WTC11 (cell line): Measurements from ENCODE around the gene FBXL13. TPM values are rescaled to one million over a fixed set of nuclear protein-coding genes. Genes with fewer than 3 reads are reported as not detected.
"Not testable (repeated sequence)": the region's sequence is repeated elsewhere in the genome, so short reads cannot be mapped to it uniquely, and the experiment has no call there.

Source experiments
- ATAC-seq: fragments of 200-7000 bp; cut with Tn5 transposase; 2 replicates; pipeline ENCODE4 v1.10.0; 2021; ENCODE audit warnings: mild to moderate bottlenecking, moderate library complexity
- CTCF ChIA-PET: fragments of 300-600 bp; sonication (Branson Sonifier 250); formaldehyde crosslinking; loops from one replicate; lab custom pipeline; 2021; ENCODE audit warnings: antibody characterized with exemption; lab: Charles Lee
- POLR2A ChIA-PET: fragments of 350-600 bp; sonication (Branson Sonifier 250); formaldehyde crosslinking; loops from one replicate; lab custom pipeline; 2021; ENCODE audit warnings: antibody characterized with exemption; lab: Charles Lee
- DNase-seq: peaks from one replicate; pipeline ENCODE4 v3.0.0; 2021; ENCODE audit warnings: low spot score
- H3K27ac Mint-ChIP-seq: 2 replicates; pipeline ENCODE4 v1.8.0; 2021; ENCODE audit warnings: mixed read lengths
- H3K27me3 Mint-ChIP-seq: 2 replicates; pipeline ENCODE4 v1.8.0; 2021; ENCODE audit warnings: low read depth, mild to moderate bottlenecking, moderate library complexity, mixed read lengths
- H3K36me3 Mint-ChIP-seq: 2 replicates; pipeline ENCODE4 v1.8.0; 2021; ENCODE audit warnings: mixed read lengths
- H3K4me1 Mint-ChIP-seq: 2 replicates; pipeline ENCODE4 v1.8.0; 2022; ENCODE audit warnings: mixed read lengths
- H3K4me3 Mint-ChIP-seq: 2 replicates; pipeline ENCODE4 v1.8.0; 2021; ENCODE audit warnings: mild to moderate bottlenecking, moderate library complexity, mixed read lengths
- H3K9me3 Mint-ChIP-seq: 2 replicates; pipeline ENCODE4 v1.8.0; 2021; ENCODE audit warnings: mixed read lengths
- CREB1 ChIP-seq: sonication (generic); formaldehyde crosslinking; IDR thresholded peaks from 2 replicates; pipeline ENCODE4 v1.8.0; 2023; ENCODE audit warnings: mild to moderate bottlenecking, missing genetic modification reagents
- ELF4 ChIP-seq: sonication (generic); formaldehyde crosslinking; IDR thresholded peaks from 2 replicates; pipeline ENCODE4 v1.8.1; 2022; ENCODE audit warnings: low read depth, mild to moderate bottlenecking, moderate library complexity, missing genetic modification reagents
- EMX1 ChIP-seq: fragments of 250-450 bp; sonication (Bioruptor Pico); IDR thresholded peaks from 2 replicates; pipeline ENCODE4 v1.8.0; 2021; ENCODE audit warnings: mild to moderate bottlenecking
- GABPB1 ChIP-seq: sonication (generic); formaldehyde crosslinking; IDR thresholded peaks from 2 replicates; pipeline ENCODE4 v1.8.1; 2023; ENCODE audit warnings: mild to moderate bottlenecking, missing genetic modification reagents
- GRHL2 ChIP-seq: fragments of 250-450 bp; sonication (Bioruptor Pico); IDR thresholded peaks from 2 replicates; pipeline ENCODE4 v1.8.0; 2022; ENCODE audit warnings: mild to moderate bottlenecking, moderate library complexity; ENCODE audit not compliant: insufficient replicate concordance, severe bottlenecking
- HMGA2 ChIP-seq: fragments of 250-450 bp; sonication (Bioruptor Pico); IDR thresholded peaks from 2 replicates; pipeline ENCODE4 v1.4.0; 2021; ENCODE audit warnings: mild to moderate bottlenecking, moderate library complexity
- KAT7 ChIP-seq: sonication (generic); formaldehyde crosslinking; IDR thresholded peaks from 2 replicates; pipeline ENCODE4 v1.8.1; 2023; ENCODE audit warnings: missing genetic modification reagents, mild to moderate bottlenecking, borderline replicate concordance
- MXD4 ChIP-seq: fragments of 250-450 bp; sonication (Bioruptor Pico); IDR thresholded peaks from 2 replicates; pipeline ENCODE4 v1.8.0; 2021; ENCODE audit warnings: mild to moderate bottlenecking, moderate library complexity, borderline replicate concordance
- MYBL2 ChIP-seq: sonication (generic); formaldehyde crosslinking; IDR thresholded peaks from 2 replicates; pipeline ENCODE4 v1.8.1; 2023; ENCODE audit warnings: mild to moderate bottlenecking, moderate library complexity, missing genetic modification reagents
- NR1H2 ChIP-seq: sonication (generic); formaldehyde crosslinking; IDR thresholded peaks from 2 replicates; pipeline ENCODE4 v1.9.0; 2021; ENCODE audit warnings: mild to moderate bottlenecking, moderate library complexity, missing genetic modification reagents
- NR2C2 ChIP-seq: sonication (generic); formaldehyde crosslinking; IDR thresholded peaks from 2 replicates; pipeline ENCODE4 v1.8.0; 2022; ENCODE audit warnings: mild to moderate bottlenecking, missing genetic modification reagents
- NR3C1 ChIP-seq: sonication (generic); formaldehyde crosslinking; conservative IDR thresholded peaks from 2 replicates; pipeline ENCODE4 v1.8.1; 2023; ENCODE audit warnings: low read depth, mild to moderate bottlenecking, missing genetic modification reagents
- RELA ChIP-seq: sonication (generic); formaldehyde crosslinking; IDR thresholded peaks from 2 replicates; pipeline ENCODE4 v1.8.1; 2022; ENCODE audit warnings: missing genetic modification reagents, mild to moderate bottlenecking, borderline replicate concordance
- TCF7 ChIP-seq: sonication (generic); formaldehyde crosslinking; IDR thresholded peaks from 2 replicates; pipeline ENCODE4 v1.8.0; 2022; ENCODE audit warnings: mild to moderate bottlenecking, low read depth, missing genetic modification reagents, moderate library complexity
- TEAD1 ChIP-seq: sonication (generic); formaldehyde crosslinking; IDR thresholded peaks from 2 replicates; pipeline ENCODE4 v1.8.0; 2022; ENCODE audit warnings: mild to moderate bottlenecking, missing genetic modification reagents
- ZNF121 ChIP-seq: sonication (generic); formaldehyde crosslinking; IDR thresholded peaks from 2 replicates; pipeline ENCODE4 v1.8.0; 2023; ENCODE audit warnings: missing genetic modification reagents
- ZNF263 ChIP-seq: sonication (generic); formaldehyde crosslinking; IDR thresholded peaks from 2 replicates; pipeline ENCODE4 v1.8.1; 2022; ENCODE audit warnings: low read depth, mild to moderate bottlenecking, moderate library complexity, missing genetic modification reagents
- total RNA-seq: library from RNA; stranded (reverse); gene quantifications from 3 replicates; pipeline ENCODE4 v1.2.3, GENCODE V29; 2021
- TF ChIP-seq, protein P1 (sequence below): sonication (generic); formaldehyde crosslinking; IDR thresholded peaks from 2 replicates; pipeline ENCODE4 v1.8.0; 2023; ENCODE audit warnings: missing genetic modification reagents
- TF ChIP-seq, protein P2 (sequence below): sonication (generic); formaldehyde crosslinking; IDR thresholded peaks from 2 replicates; pipeline ENCODE4 v1.8.0; 2022; ENCODE audit warnings: missing genetic modification reagents
- TF ChIP-seq, protein P3 (sequence below): sonication (generic); formaldehyde crosslinking; IDR thresholded peaks from 2 replicates; pipeline ENCODE4 v1.8.0; 2023; ENCODE audit warnings: mild to moderate bottlenecking, missing genetic modification reagents
- TF ChIP-seq, protein P4 (sequence below): fragments of 250-450 bp; sonication (Bioruptor Pico); IDR thresholded peaks from 2 replicates; pipeline ENCODE4 v1.8.0; 2021; ENCODE audit warnings: mild to moderate bottlenecking

The FBXL13 gene
- total RNA-seq, 1 experiment from 2014 or later: 1.7 TPM

DNA sequence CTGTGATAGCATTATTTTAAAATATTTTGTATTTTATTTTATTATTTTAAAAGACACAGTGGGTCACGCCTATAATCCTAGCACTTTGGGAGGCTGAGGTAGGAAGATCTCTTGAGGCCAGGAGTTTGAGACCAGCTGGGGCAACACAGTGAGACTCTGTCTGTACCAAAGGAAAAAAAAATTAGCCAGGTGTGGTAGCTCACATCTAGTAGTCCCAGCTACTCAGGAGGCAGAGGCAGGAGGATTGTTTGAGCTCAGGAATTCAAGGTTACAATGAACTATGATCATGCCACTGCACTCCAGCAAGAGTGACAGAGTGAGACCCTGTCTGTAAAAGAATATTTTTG lies 37.1 kb downstream of the FBXL13 start:
- TF ChIP-seq NR1H2 (no peak), EMX1 (CRISPR knock-in tag) (no peak), CREB1 (CRISPR knock-in tag) (no peak), NR3C1 (no peak), ELF4 (CRISPR knock-in tag) (no peak), HMGA2 (no peak)
- TF ChIP-seq, protein P1, sequence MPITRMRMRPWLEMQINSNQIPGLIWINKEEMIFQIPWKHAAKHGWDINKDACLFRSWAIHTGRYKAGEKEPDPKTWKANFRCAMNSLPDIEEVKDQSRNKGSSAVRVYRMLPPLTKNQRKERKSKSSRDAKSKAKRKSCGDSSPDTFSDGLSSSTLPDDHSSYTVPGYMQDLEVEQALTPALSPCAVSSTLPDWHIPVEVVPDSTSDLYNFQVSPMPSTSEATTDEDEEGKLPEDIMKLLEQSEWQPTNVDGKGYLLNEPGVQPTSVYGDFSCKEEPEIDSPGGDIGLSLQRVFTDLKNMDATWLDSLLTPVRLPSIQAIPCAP (CRISPR knock-in tag): no peak
- TF ChIP-seq, protein P2, sequence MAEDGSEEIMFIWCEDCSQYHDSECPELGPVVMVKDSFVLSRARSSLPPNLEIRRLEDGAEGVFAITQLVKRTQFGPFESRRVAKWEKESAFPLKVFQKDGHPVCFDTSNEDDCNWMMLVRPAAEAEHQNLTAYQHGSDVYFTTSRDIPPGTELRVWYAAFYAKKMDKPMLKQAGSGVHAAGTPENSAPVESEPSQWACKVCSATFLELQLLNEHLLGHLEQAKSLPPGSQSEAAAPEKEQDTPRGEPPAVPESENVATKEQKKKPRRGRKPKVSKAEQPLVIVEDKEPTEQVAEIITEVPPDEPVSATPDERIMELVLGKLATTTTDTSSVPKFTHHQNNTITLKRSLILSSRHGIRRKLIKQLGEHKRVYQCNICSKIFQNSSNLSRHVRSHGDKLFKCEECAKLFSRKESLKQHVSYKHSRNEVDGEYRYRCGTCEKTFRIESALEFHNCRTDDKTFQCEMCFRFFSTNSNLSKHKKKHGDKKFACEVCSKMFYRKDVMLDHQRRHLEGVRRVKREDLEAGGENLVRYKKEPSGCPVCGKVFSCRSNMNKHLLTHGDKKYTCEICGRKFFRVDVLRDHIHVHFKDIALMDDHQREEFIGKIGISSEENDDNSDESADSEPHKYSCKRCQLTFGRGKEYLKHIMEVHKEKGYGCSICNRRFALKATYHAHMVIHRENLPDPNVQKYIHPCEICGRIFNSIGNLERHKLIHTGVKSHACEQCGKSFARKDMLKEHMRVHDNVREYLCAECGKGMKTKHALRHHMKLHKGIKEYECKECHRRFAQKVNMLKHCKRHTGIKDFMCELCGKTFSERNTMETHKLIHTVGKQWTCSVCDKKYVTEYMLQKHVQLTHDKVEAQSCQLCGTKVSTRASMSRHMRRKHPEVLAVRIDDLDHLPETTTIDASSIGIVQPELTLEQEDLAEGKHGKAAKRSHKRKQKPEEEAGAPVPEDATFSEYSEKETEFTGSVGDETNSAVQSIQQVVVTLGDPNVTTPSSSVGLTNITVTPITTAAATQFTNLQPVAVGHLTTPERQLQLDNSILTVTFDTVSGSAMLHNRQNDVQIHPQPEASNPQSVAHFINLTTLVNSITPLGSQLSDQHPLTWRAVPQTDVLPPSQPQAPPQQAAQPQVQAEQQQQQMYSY (CRISPR knock-in tag): no peak
- TF ChIP-seq, protein P3, sequence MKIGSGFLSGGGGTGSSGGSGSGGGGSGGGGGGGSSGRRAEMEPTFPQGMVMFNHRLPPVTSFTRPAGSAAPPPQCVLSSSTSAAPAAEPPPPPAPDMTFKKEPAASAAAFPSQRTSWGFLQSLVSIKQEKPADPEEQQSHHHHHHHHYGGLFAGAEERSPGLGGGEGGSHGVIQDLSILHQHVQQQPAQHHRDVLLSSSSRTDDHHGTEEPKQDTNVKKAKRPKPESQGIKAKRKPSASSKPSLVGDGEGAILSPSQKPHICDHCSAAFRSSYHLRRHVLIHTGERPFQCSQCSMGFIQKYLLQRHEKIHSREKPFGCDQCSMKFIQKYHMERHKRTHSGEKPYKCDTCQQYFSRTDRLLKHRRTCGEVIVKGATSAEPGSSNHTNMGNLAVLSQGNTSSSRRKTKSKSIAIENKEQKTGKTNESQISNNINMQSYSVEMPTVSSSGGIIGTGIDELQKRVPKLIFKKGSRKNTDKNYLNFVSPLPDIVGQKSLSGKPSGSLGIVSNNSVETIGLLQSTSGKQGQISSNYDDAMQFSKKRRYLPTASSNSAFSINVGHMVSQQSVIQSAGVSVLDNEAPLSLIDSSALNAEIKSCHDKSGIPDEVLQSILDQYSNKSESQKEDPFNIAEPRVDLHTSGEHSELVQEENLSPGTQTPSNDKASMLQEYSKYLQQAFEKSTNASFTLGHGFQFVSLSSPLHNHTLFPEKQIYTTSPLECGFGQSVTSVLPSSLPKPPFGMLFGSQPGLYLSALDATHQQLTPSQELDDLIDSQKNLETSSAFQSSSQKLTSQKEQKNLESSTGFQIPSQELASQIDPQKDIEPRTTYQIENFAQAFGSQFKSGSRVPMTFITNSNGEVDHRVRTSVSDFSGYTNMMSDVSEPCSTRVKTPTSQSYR (CRISPR knock-in tag): no peak
- TF ChIP-seq, all 79 proteins: peak for 0
- Mint-ChIP-seq H3K27me3 (peaks cover 1% of the 10 kb centered on the region), H3K4me3 (no peak overlapping the region), H3K9me3 (peaks cover 46% of the 10 kb centered on the region), H3K27ac (no peak overlapping the region), H3K4me1 (peaks cover 5% of the 10 kb centered on the region), H3K36me3 (peaks cover 28% of the 10 kb centered on the region)
- no peak for DNase-seq
- ATAC-seq: no peak
- POLR2A ChIA-PET: no interaction called here
- CTCF ChIA-PET: interaction anchor here (1.7 kb wide), 1 partner anchor 25 kb away, joined by 14 read pairs; no protein-coding TSS in a partner anchor

DNA sequence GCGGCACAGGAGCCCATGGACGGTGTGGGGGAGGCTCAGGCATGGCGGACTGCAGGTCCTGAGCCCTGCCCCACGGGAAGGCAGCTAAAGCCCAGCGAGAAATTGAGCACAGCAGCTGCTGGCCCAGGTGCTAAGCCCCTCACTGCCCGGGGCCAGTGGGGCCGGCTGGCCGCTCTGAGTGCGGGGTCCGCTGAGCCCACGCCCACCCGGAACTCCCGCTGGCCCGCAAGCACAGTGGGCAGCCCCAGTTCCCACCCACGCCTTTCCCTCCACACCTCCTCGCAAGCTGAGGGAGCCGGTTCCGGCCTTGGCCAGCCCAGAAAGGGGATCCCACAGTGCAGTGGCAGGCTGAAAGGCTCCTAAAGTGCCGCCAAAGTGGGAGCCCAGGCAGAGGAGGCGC lies 40.3 kb downstream of the FBXL13 start:
- POLR2A ChIA-PET, ATAC-seq, H3K4me1 Mint-ChIP-seq, H3K4me3 Mint-ChIP-seq, H3K36me3 Mint-ChIP-seq, H3K27me3 Mint-ChIP-seq, H3K27ac Mint-ChIP-seq, CTCF ChIA-PET, DNase-seq: not testable (repeated sequence)
- H3K9me3 Mint-ChIP-seq: peaks cover 19% of the 10 kb centered on the region

DNA sequence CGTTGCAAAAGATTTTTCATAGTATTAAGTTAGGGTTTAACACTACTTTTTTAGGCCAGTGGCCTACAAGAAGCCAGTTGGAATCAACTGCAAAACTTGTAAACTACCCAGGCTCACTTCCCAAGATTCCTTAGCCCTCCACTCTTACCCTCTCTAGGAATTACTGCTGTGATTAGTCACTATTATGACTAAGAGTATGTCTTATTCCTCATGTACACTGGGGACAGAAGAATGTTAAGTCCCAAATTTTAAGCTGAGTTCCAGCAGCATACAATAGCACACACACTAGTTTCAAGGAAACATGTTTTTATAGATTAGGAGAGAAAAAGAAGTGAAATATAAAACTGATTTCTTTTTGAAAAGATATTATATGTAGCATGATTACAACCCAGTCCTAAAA lies 42.8 kb downstream of the FBXL13 start:
- no peak for DNase-seq
- CTCF ChIA-PET: no interaction called here
- TF ChIP-seq GRHL2 (CRISPR knock-in tag) (no peak), TCF7 (CRISPR knock-in tag) (no peak), EMX1 (CRISPR knock-in tag) (no peak), TEAD1 (CRISPR knock-in tag) (no peak), ZNF121 (no peak), MXD4 (CRISPR knock-in tag) (no peak), RELA (CRISPR knock-in tag) (no peak), KAT7 (no peak), NR2C2 (CRISPR knock-in tag) (no peak), GABPB1 (CRISPR knock-in tag) (no peak), HMGA2 (no peak), ZNF263 (no peak), MYBL2 (no peak), NR1H2 (no peak)
- TF ChIP-seq, protein P4, sequence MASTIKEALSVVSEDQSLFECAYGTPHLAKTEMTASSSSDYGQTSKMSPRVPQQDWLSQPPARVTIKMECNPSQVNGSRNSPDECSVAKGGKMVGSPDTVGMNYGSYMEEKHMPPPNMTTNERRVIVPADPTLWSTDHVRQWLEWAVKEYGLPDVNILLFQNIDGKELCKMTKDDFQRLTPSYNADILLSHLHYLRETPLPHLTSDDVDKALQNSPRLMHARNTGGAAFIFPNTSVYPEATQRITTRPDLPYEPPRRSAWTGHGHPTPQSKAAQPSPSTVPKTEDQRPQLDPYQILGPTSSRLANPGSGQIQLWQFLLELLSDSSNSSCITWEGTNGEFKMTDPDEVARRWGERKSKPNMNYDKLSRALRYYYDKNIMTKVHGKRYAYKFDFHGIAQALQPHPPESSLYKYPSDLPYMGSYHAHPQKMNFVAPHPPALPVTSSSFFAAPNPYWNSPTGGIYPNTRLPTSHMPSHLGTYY (CRISPR knock-in tag): no peak
- TF ChIP-seq, protein P3 (CRISPR knock-in tag): no peak
- TF ChIP-seq, all 79 proteins: peak for 0
- POLR2A ChIA-PET: interaction anchor here (0.6 kb wide), 1 partner anchor 37 kb away, joined by 4 read pairs; no protein-coding TSS in a partner anchor
- no peak for ATAC-seq
- Mint-ChIP-seq H3K27me3 (no peaks in the 10 kb centered on the region), H3K36me3 (peaks cover 7% of the 10 kb centered on the region), H3K27ac (no peak overlapping the region), H3K4me1 (no peaks in the 10 kb centered on the region), H3K9me3 (peaks cover 13% of the 10 kb centered on the region), H3K4me3 (no peak overlapping the region)
